HepG2 (cell line): ENCODE measurements around the gene NAA15. TPM values are rescaled to one million over a fixed set of nuclear protein-coding genes. Genes with fewer than 3 reads are reported as not detected.

ENCODE experiments used
- ATAC-seq: fragments of 200-7000 bp; cut with Tn5 transposase; 3 replicates; pipeline ENCODE4 v1.9.1; 2020; ENCODE audit warnings: mild to moderate bottlenecking, moderate library complexity
- BruUV-seq: library from RNA; stranded (reverse); fragments of 400-500 nt; replicated peaks from 2 replicates; lab custom pipeline; 2021; lab: Mats Ljungman, UMichigan
- CTCF ChIA-PET: fragments of 300-600 bp; formaldehyde crosslinking; extraction: SDS; loops from one replicate; lab custom pipeline; 2021; ENCODE audit warnings: low total read pairs, inconsistent platforms, low intra/inter-chr PET ratio; lab: Yijun Ruan, JAX
- POLR2A ChIA-PET: fragments of 350-600 bp; sonication (Branson Sonifier 250); formaldehyde crosslinking; loops from one replicate; lab custom pipeline; 2020; ENCODE audit warnings: antibody characterized with exemption, inconsistent platforms; lab: Yijun Ruan, JAX
- DNase-seq: peaks from one replicate; pipeline ENCODE4 v3.0.0-alpha.2; 2015; ENCODE audit warnings: low spot score
- FAIRE-seq: peaks from 3 replicates; lab custom pipeline; 2011; peaks lifted over from hg19 to GRCh38; lab: Jason Lieb, UNC
- H2AFZ ChIP-seq: one replicate; pipeline ENCODE4 v1.6.1; 2011; ENCODE audit warnings: low read length, inconsistent platforms
- H3K27ac ChIP-seq: fragments of 300-600 bp; 3 replicates; pipeline ENCODE4 v1.8.0; 2011; ENCODE audit warnings: mixed run types, mild to moderate bottlenecking, mixed read lengths, low read length, inconsistent platforms; ENCODE audit not compliant: insufficient read depth; ENCODE audit errors: extremely low read length
- H3K27me3 ChIP-seq, 2 experiments: fragments of 200-600 bp in 1 of 2; 2 replicates in 1 of 2; 3 replicates in 1 of 2; pipeline versions ENCODE4 v1.6.0 to v1.8.0; 2011; ENCODE audit warnings: low read length in 2 of 2, mild to moderate bottlenecking in 2 of 2, moderate library complexity in 2 of 2, inconsistent platforms in 1 of 2; ENCODE audit not compliant: insufficient read depth in 2 of 2, control insufficient read depth in 1 of 2
- H3K36me3 ChIP-seq, 2 experiments: fragments of 200-600 bp in 1 of 2; replicated peaks in 1 of 2; 2 replicates in 1 of 2; 3 replicates in 1 of 2; pipeline versions ENCODE4 v1.5.1 to v1.8.0; 2011; ENCODE audit warnings: low read length in 2 of 2, inconsistent platforms in 1 of 2; ENCODE audit not compliant: insufficient read depth in 2 of 2, control insufficient read depth in 1 of 2
- H3K4me1 ChIP-seq: 2 replicates; pipeline ENCODE4 v1.5.1; 2012; ENCODE audit warnings: low read length, inconsistent platforms; ENCODE audit not compliant: insufficient read depth
- H3K4me2 ChIP-seq: 2 replicates; pipeline ENCODE4 v1.6.0; 2011; ENCODE audit warnings: low read depth, low read length, inconsistent platforms
- H3K4me3 ChIP-seq, 3 experiments: fragments of 200-600 bp in 1 of 3; sonication (generic), shearing (Covaris generic) in 1 of 3; replicated peaks in 1 of 3; 2 replicates each; pipeline ENCODE4 v1.5.1; 2011 to 2016; ENCODE audit warnings: low read length in 3 of 3, inconsistent platforms in 2 of 3, low read depth in 2 of 3, mild to moderate bottlenecking in 2 of 3, control low read depth in 1 of 3, mixed read lengths in 1 of 3; ENCODE audit not compliant: insufficient read depth in 1 of 3
- H3K79me2 ChIP-seq: one replicate; pipeline ENCODE4 v1.6.1; 2011; ENCODE audit warnings: low read length, inconsistent platforms; ENCODE audit not compliant: insufficient read depth
- H3K9ac ChIP-seq: 2 replicates; pipeline ENCODE4 v1.6.0; 2011; ENCODE audit warnings: mild to moderate bottlenecking, low read depth, low read length, inconsistent platforms; ENCODE audit not compliant: insufficient read depth
- H3K9me3 ChIP-seq: 2 replicates; pipeline ENCODE4 v1.5.1; 2012; ENCODE audit warnings: mild to moderate bottlenecking, low read length
- H4K20me1 ChIP-seq: 2 replicates; pipeline ENCODE4 v1.6.0; 2011; ENCODE audit warnings: inconsistent platforms, mild to moderate bottlenecking, low read length, moderate library complexity; ENCODE audit not compliant: insufficient read depth
- HMG20B ChIP-seq: conservative IDR thresholded peaks from 2 replicates; pipeline ENCODE4 v1.6.1; 2016; ENCODE audit warnings: missing genetic modification reagents, missing compliant biosample characterization
- MAFF ChIP-seq: IDR thresholded peaks from 2 replicates; pipeline ENCODE4 v1.6.1; 2011; ENCODE audit warnings: low read depth, low read length, improper control_type of control experiment
- MAFK ChIP-seq, 2 experiments: IDR thresholded peaks in 1 of 2; conservative IDR thresholded peaks in 1 of 2; 2 replicates each; pipeline ENCODE4 v1.6.1; 2011; ENCODE audit warnings: improper control_type of control experiment in 2 of 2, low read length in 2 of 2
- NKX3-1 ChIP-seq: sonication (generic); formaldehyde crosslinking; IDR thresholded peaks from 2 replicates; pipeline ENCODE4 v1.5.0; 2020; ENCODE audit warnings: missing genetic modification reagents
- ZNF34 ChIP-seq: sonication (generic); formaldehyde crosslinking; IDR thresholded peaks from 2 replicates; pipeline ENCODE4 v1.4.0; 2020; ENCODE audit warnings: mild to moderate bottlenecking, missing genetic modification reagents, borderline replicate concordance
- WGBS: methylation state at CpG from one replicate; pipeline ENCODE4 v1.1.6; 2017; ENCODE audit warnings: low lambda C conversion rate; 5-methylcytosine and 5-hydroxymethylcytosine counted together
- in situ Hi-C: cut with HindIII; loops from 2 replicates; pipeline ENCODE4 v1.10.0; 2017; ENCODE audit warnings: low pct_unique_long_range_greater_than_20kb; ENCODE audit not compliant: extremely low pct_ligation_motif_present
- intact Hi-C: fragments of 100-400 bp; cut with micrococcal nuclease; formaldehyde crosslinking; loops from one replicate; pipeline ENCODE4 v1.10.0; 2022; ENCODE audit not compliant: unreplicated experiment
- polyA plus RNA-seq, 8 experiments: library from polyadenylated mRNA; depleted of rRNA in 3 of 8; stranded (reverse) in 7 of 8; unstranded in 1 of 8; fragments of >200 nt; fragmentation: Illumina TruSeq in 4 of 8; extraction: Trizol in 4 of 8; gene quantifications; 2 replicates each; pipeline versions ENCODE4 v1.2.1 to v1.2.3, GENCODE V29; 2011 to 2016; ENCODE audit warnings: low read depth in 4 of 8, missing spikeins in 1 of 8, mixed read lengths in 1 of 8; ENCODE audit not compliant: insufficient read depth in 1 of 8
- total RNA-seq, 5 experiments: library from RNA; depleted of rRNA; stranded (reverse); fragments of >200 nt; fragmentation: Illumina TruSeq; extraction: Trizol; gene quantifications; 2 replicates each; pipeline ENCODE4 v1.2.3, GENCODE V29; 2016; ENCODE audit warnings: low read depth in 1 of 5

Gene NAA15
- total and polyA plus RNA-seq, 2 of the 13 experiments (the other 11 are each of a cell fraction or from before 2014, with no cell fraction given) = 6.2 to 50.2 TPM

DNA sequence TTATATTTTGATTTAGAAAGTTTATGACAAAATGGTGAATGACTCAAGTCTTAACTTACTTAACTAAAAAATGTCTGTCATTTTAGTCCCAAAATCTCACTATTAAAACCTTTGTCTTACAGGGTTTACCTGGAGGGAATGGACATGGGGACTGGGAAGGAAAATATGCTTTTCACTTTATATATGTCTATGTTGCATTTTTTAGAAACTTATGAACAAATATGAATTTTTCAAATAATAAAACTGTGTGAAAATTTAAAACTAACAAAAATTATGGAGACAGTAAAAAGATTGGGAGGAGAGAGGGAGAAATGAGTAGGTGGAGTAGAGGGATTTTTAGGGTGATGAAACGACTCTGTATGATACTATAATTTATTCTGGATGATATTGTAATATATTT is 27.5 kb upstream of the NAA15 start:
- ATAC-seq (no peak), DNase-seq (no peak), FAIRE-seq (no peak)
- no peaks in the 10 kb centered on the region for H3K27me3 ChIP-seq
- H3K79me2 ChIP-seq = no peaks in the 10 kb centered on the region
- H3K27ac ChIP-seq = no peak overlapping the region
- BruUV-seq = no TSS peak
- H2AFZ ChIP-seq = no peak overlapping the region
- no peaks in the 10 kb centered on the region for H3K9me3 ChIP-seq
- 20% methylated on average over 1 of the region's 1 CpG for WGBS
- TF ChIP-seq MAFK (conservative IDR thresholded peaks at IDR 0.05 in 1 of 2, IDR thresholded peaks at IDR 0.05 in 1 of 2; ENCODE audit: low read length in 2 of 2) (peak; percentile 7 to 53; a peak in 2 of 4 replicates), MAFF (peak; percentile 21; the same call in 1 of the 2 replicates), HMG20B (no peak)
- POLR2A ChIA-PET = no interaction called here
- H4K20me1 ChIP-seq = no peaks in the 10 kb centered on the region
- H3K4me2 ChIP-seq = no peak overlapping the region
- CTCF ChIA-PET = no interaction called here
- in situ Hi-C loops (no loop called here), intact Hi-C loops (no loop called here)
- H3K36me3 ChIP-seq = no peaks in the 10 kb centered on the region
- no peak overlapping the region for H3K9ac ChIP-seq
- no peaks in the 10 kb centered on the region for H3K4me1 ChIP-seq
- no peak overlapping the region for H3K4me3 ChIP-seq

DNA sequence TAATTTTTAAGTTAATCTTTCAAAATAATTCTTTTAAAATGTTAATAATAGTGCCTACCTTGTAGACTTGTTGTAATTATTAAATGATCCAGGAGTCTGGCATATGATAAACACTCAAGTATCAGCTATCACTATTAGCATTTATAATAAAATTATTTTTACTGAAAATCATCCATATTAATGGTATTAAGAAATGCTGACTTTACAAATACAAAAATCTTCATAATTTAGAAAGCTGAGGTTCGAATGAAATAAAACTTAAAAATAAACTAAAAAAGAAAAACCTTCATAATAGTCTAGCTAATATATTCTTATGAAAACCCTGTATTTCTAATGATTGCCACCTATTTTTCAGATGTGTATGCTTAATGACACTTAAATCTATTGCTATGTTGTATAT is 26.5 kb upstream of the NAA15 start:
- H3K4me2 ChIP-seq = no peak overlapping the region
- ATAC-seq (no peak), DNase-seq (no peak), FAIRE-seq (no peak)
- no peaks in the 10 kb centered on the region for H3K27me3 ChIP-seq
- no peaks in the 10 kb centered on the region for H4K20me1 ChIP-seq
- POLR2A ChIA-PET = interaction anchor here (1.1 kb wide), 1 partner anchor 21 kb away, joined by 3 read pairs; no protein-coding TSS in a partner anchor
- H3K4me1 ChIP-seq = no peaks in the 10 kb centered on the region
- no peak overlapping the region for H3K4me3 ChIP-seq
- no peak overlapping the region for H2AFZ ChIP-seq
- no peaks in the 10 kb centered on the region for H3K79me2 ChIP-seq
- H3K9me3 ChIP-seq = no peaks in the 10 kb centered on the region
- 43% methylated on average over 1 of the region's 1 CpG for WGBS
- in situ Hi-C loops (no loop called here), intact Hi-C loops (no loop called here)
- no peak overlapping the region for H3K9ac ChIP-seq
- H3K27ac ChIP-seq = no peak overlapping the region
- H3K36me3 ChIP-seq = no peaks in the 10 kb centered on the region
- TF ChIP-seq MAFF (peak; percentile 63; the same call in 1 of the 2 replicates), NKX3-1 (CRISPR knock-in tag) (no peak), ZNF34 (no peak), MAFK (conservative IDR thresholded peaks at IDR 0.05 in 1 of 2, IDR thresholded peaks at IDR 0.05 in 1 of 2; ENCODE audit: low read length in 2 of 2) (peak in 1 of 2 experiments; percentile 87; a peak in 3 of 4 replicates)
- CTCF ChIA-PET = no interaction called here
- BruUV-seq = no TSS peak
